H1 (cell line): Measurements from ENCODE around the gene EMP3. TPM values are rescaled to one million over a fixed set of nuclear protein-coding genes. Genes with fewer than 3 reads are reported as not detected.

Source experiments
- BACH1 ChIP-seq: IDR thresholded peaks from 2 replicates; pipeline ENCODE4 v1.6.1; 2012; ENCODE audit warnings: low read length, improper control_type of control experiment
- E2F6 ChIP-seq: IDR thresholded peaks from 2 replicates; pipeline ENCODE4 v1.6.1; 2012; ENCODE audit warnings: inconsistent platforms
- HDAC6 ChIP-seq: IDR thresholded peaks from one replicate; pipeline ENCODE4 v1.7.1; 2012; ENCODE audit warnings: low read depth, mild to moderate bottlenecking, inconsistent platforms, low read length, moderate library complexity
- KDM5A ChIP-seq: fragments of 200-600 bp; IDR thresholded peaks from 2 replicates; pipeline ENCODE4 v1.7.1; 2012; ENCODE audit warnings: mild to moderate bottlenecking, low read length, inconsistent platforms, mixed read lengths
- MAX ChIP-seq: IDR thresholded peaks from 2 replicates; pipeline ENCODE4 v1.6.1; 2012; ENCODE audit warnings: inconsistent platforms
- RBBP5 ChIP-seq: IDR thresholded peaks from 2 replicates; pipeline ENCODE4 v1.7.1; 2012; ENCODE audit warnings: low read depth, mild to moderate bottlenecking, inconsistent platforms, low read length, moderate library complexity, borderline replicate concordance
- RXRA ChIP-seq: IDR thresholded peaks from 2 replicates; pipeline ENCODE4 v1.6.1; 2011; ENCODE audit warnings: low read depth, mild to moderate bottlenecking, low read length, moderate library complexity; ENCODE audit not compliant: insufficient read depth
- SIN3A ChIP-seq, 2 experiments: IDR thresholded peaks in 1 of 2; conservative IDR thresholded peaks in 1 of 2; 2 replicates each; pipeline ENCODE4 v1.6.1; 2011 to 2012; ENCODE audit warnings: low read length in 2 of 2, improper control_type of control experiment in 1 of 2, low read depth in 1 of 2, mild to moderate bottlenecking in 1 of 2
- SUZ12 ChIP-seq: fragments of 200-600 bp; sonication (generic); IDR thresholded peaks from 2 replicates; pipeline ENCODE4 v1.6.1; 2012; ENCODE audit warnings: mild to moderate bottlenecking, inconsistent platforms, low read length, moderate library complexity, mixed read lengths
- YY1 ChIP-seq: IDR thresholded peaks from 2 replicates; pipeline ENCODE4 v1.6.1; 2011; ENCODE audit warnings: low read depth, mild to moderate bottlenecking, low read length
- polyA plus RNA-seq, 7 experiments: library from polyadenylated mRNA; depleted of rRNA in 3 of 7; stranded (reverse) in 5 of 7; unstranded in 2 of 7; fragments of >200 nt in 5 of 7; fragments of 200-250 nt in 2 of 7; gene quantifications; 1 replicate in 5 of 7; 2 replicates in 1 of 7; 4 replicates in 1 of 7; pipeline versions ENCODE4 v1.2.1 to v1.2.3, GENCODE V29; 2011 to 2013; ENCODE audit warnings: missing spikeins in 2 of 7, mixed read lengths in 2 of 7
- total RNA-seq: library from RNA; stranded (reverse); fragmentation: NEBNext Ultra II Directional; extraction: Animal tissue kit (Norgen Biotek cat#: 25700); gene quantifications from 2 replicates; pipeline ENCODE4 v1.2.1, GENCODE V29; 2021

The EMP3 gene
- total and polyA plus RNA-seq, 2 of the 8 experiments (the other 6 are each of a cell fraction or from before 2014, with no cell fraction given), result 18.4 to 87.8 TPM

- TF ChIP-seq YY1 (no peak), SUZ12 (no peak), RBBP5 (no peak), MAX (no peak), E2F6 (no peak), HDAC6 (no peak), KDM5A (no peak), RXRA (no peak), BACH1 (no peak), SIN3A (conservative IDR thresholded peaks at IDR 0.05 in 1 of 2, IDR thresholded peaks at IDR 0.05 in 1 of 2; ENCODE audit: low read depth in 1 of 2, low read length in 2 of 2) (no peak)
These were observed 33.8 kb downstream of the EMP3 start (continued) for GRCh38 chr19:48359123-48359522.
